ENCODE results near the gene MYOD1.

- TF ChIP-seq GABPB1 (CRISPR knock-in tag; IDR thresholded peaks at IDR 0.05) (no peak), SATB2 (CRISPR knock-in tag; IDR thresholded peaks at IDR 0.05) (no peak), BHLHE40 (IDR thresholded peaks at IDR 0.05; ENCODE audit: low read length) (no peak)
These were observed 51.5 kb downstream of the MYOD1 start for GRCh38 chr11:17770917-17771316.
